Suprapubic skin (tissue), 3 donors: Measurements from ENCODE around the gene PACRG.

ENCODE experiments used
- POLR2AphosphoS5 ChIP-seq, 3 donors: sonication (generic); formaldehyde crosslinking; IDR thresholded peaks; one replicate each; pipeline ENCODE4 v1.6.1; 2017; ENCODE audit warnings: antibody characterized with exemption in 3 of 3
- TF ChIP-seq, protein P1 (sequence below), 2 donors: fragments of 200-600 bp in 1 of 2; fragments of 450-650 bp in 1 of 2; sonication (generic) in 1 of 2; IDR thresholded peaks; one replicate each; pipeline ENCODE4 v1.5.1; 2016 to 2019; ENCODE audit warnings: antibody characterized with exemption in 2 of 2, mild to moderate bottlenecking in 1 of 2, moderate library complexity in 1 of 2

DNA sequence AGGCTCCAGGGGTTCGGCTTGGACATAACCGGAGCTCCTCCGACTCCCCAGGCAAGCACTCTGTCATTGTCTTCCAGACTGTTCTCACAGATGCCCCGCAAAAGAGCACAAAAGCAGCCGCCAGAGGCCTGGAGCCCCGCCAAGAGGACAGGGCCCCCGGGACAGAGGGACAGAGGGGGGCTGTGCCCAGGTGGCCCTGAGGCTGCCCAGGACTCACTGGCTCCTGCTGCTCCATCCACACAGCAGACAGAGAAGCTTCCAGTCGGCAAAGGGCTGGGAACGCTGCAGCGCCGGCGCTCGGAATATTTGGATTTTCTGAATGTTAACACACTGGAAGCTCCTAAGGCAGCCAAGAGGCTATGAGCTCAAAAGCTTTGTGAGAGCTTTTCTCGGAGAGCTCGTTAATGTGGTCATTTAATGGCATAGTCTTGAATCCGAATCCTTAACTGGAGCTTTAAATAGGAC lies 618.8 kb downstream of the PACRG start:
- TF ChIP-seq POLR2AphosphoS5 (IDR thresholded peaks at IDR 0.05) = no peak
- TF ChIP-seq, protein P1, sequence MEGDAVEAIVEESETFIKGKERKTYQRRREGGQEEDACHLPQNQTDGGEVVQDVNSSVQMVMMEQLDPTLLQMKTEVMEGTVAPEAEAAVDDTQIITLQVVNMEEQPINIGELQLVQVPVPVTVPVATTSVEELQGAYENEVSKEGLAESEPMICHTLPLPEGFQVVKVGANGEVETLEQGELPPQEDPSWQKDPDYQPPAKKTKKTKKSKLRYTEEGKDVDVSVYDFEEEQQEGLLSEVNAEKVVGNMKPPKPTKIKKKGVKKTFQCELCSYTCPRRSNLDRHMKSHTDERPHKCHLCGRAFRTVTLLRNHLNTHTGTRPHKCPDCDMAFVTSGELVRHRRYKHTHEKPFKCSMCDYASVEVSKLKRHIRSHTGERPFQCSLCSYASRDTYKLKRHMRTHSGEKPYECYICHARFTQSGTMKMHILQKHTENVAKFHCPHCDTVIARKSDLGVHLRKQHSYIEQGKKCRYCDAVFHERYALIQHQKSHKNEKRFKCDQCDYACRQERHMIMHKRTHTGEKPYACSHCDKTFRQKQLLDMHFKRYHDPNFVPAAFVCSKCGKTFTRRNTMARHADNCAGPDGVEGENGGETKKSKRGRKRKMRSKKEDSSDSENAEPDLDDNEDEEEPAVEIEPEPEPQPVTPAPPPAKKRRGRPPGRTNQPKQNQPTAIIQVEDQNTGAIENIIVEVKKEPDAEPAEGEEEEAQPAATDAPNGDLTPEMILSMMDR (IDR thresholded peaks at IDR 0.05) = no peak
